SK-N-SH treated with all-trans-retinoic acid at 6 μM for 48 hours (cell line): ENCODE data around the gene HLF.

Experiments
- ATAC-seq: fragments of 200-7000 bp; cut with Tn5 transposase; 3 replicates; pipeline ENCODE4 v1.9.1; 2020; ENCODE audit warnings: mild to moderate bottlenecking, moderate library complexity
- ARNTL ChIP-seq: fragments of 450-650 bp; formaldehyde crosslinking; IDR thresholded peaks from 2 replicates; pipeline ENCODE4 v1.5.0; 2020; ENCODE audit warnings: low read depth, mild to moderate bottlenecking, moderate library complexity, borderline replicate concordance
- BACH2 ChIP-seq: fragments of 250-450 bp; sonication (Bioruptor Pico); IDR thresholded peaks from 2 replicates; pipeline ENCODE4 v1.9.0; 2021; ENCODE audit warnings: mild to moderate bottlenecking, borderline replicate concordance
- CSDC2 ChIP-seq: fragments of 250-450 bp; sonication (Bioruptor Pico); IDR thresholded peaks from 2 replicates; pipeline ENCODE4 v1.5.0; 2020; ENCODE audit warnings: mild to moderate bottlenecking, moderate library complexity
- CSRNP3 ChIP-seq: fragments of 250-450 bp; sonication (Bioruptor Pico); IDR thresholded peaks from 2 replicates; pipeline ENCODE4 v1.5.1; 2021; ENCODE audit warnings: mild to moderate bottlenecking, moderate library complexity
- ESRRG ChIP-seq: fragments of 250-450 bp; sonication (Bioruptor Pico); IDR thresholded peaks from 2 replicates; pipeline ENCODE4 v1.6.1; 2021; ENCODE audit warnings: mild to moderate bottlenecking
- GLIS3 ChIP-seq: fragments of 250-450 bp; sonication (Bioruptor Pico); IDR thresholded peaks from 2 replicates; pipeline ENCODE4 v1.5.0; 2020; ENCODE audit warnings: mild to moderate bottlenecking, moderate library complexity
- ISL1 ChIP-seq: fragments of 250-450 bp; sonication (Bioruptor Pico); IDR thresholded peaks from 2 replicates; pipeline ENCODE4 v2.1.2; 2022; ENCODE audit warnings: mild to moderate bottlenecking, moderate library complexity
- OSR1 ChIP-seq: fragments of 250-450 bp; sonication (Bioruptor Pico); IDR thresholded peaks from 2 replicates; pipeline ENCODE4 v1.8.0; 2022; ENCODE audit warnings: moderate library complexity, mild to moderate bottlenecking, inconsistent platforms
- PATZ1 ChIP-seq: fragments of 250-450 bp; sonication (Bioruptor Pico); IDR thresholded peaks from 2 replicates; pipeline ENCODE4 v1.8.0; 2020; ENCODE audit warnings: mild to moderate bottlenecking, moderate library complexity, borderline replicate concordance
- POU6F1 ChIP-seq: fragments of 250-450 bp; sonication (Bioruptor Pico); IDR thresholded peaks from 2 replicates; pipeline ENCODE4 v1.8.0; 2021; ENCODE audit warnings: low read depth, mild to moderate bottlenecking, moderate library complexity, borderline replicate concordance
- PPARA ChIP-seq: fragments of 250-450 bp; sonication (Bioruptor Pico); IDR thresholded peaks from 2 replicates; pipeline ENCODE4 v1.5.0; 2020; ENCODE audit warnings: mild to moderate bottlenecking, borderline replicate concordance
- RARB ChIP-seq: fragments of 250-450 bp; sonication (Bioruptor Pico); IDR thresholded peaks from 2 replicates; pipeline ENCODE4 v1.8.0; 2021; ENCODE audit warnings: mild to moderate bottlenecking, moderate library complexity
- SNAI2 ChIP-seq: fragments of 250-450 bp; sonication (Bioruptor Pico); IDR thresholded peaks from 2 replicates; pipeline ENCODE4 v1.5.0; 2020; ENCODE audit warnings: mild to moderate bottlenecking, moderate library complexity
- TCF4 ChIP-seq: fragments of 250-450 bp; sonication (Bioruptor Pico); IDR thresholded peaks from 2 replicates; pipeline ENCODE4 v1.8.0; 2021; ENCODE audit warnings: mild to moderate bottlenecking, moderate library complexity, borderline replicate concordance
- TSHZ2 ChIP-seq: fragments of 250-450 bp; sonication (Bioruptor Pico); IDR thresholded peaks from 2 replicates; pipeline ENCODE4 v1.5.0; 2020; ENCODE audit warnings: mild to moderate bottlenecking, moderate library complexity
- ZC3H10 ChIP-seq: fragments of 250-450 bp; sonication (Bioruptor Pico); IDR thresholded peaks from 2 replicates; pipeline ENCODE4 v1.5.1; 2021; ENCODE audit warnings: mild to moderate bottlenecking, moderate library complexity
- ZFP3 ChIP-seq: fragments of 250-450 bp; sonication (Bioruptor Pico); IDR thresholded peaks from 2 replicates; pipeline ENCODE4 v1.5.0; 2020; ENCODE audit warnings: mild to moderate bottlenecking, moderate library complexity
- ZFP30 ChIP-seq: fragments of 450-650 bp; formaldehyde crosslinking; IDR thresholded peaks from 2 replicates; pipeline ENCODE4 v1.5.0; 2022; ENCODE audit warnings: mild to moderate bottlenecking, moderate library complexity
- ZNF565 ChIP-seq: fragments of 450-650 bp; formaldehyde crosslinking; conservative IDR thresholded peaks from 2 replicates; pipeline ENCODE4 v1.5.0; 2020; ENCODE audit warnings: low read depth, mild to moderate bottlenecking, moderate library complexity
- ZNF70 ChIP-seq: fragments of 450-650 bp; formaldehyde crosslinking; IDR thresholded peaks from 2 replicates; pipeline ENCODE4 v1.5.0; 2020; ENCODE audit warnings: mild to moderate bottlenecking, moderate library complexity
- ZNF8 ChIP-seq: fragments of 450-650 bp; formaldehyde crosslinking; IDR thresholded peaks from 2 replicates; pipeline ENCODE4 v1.5.0; 2020; ENCODE audit warnings: mild to moderate bottlenecking, moderate library complexity

HLF gene

GRCh38 chr17:55288356-55289105 is 23.8 kb downstream of the HLF start:
- no peak for ATAC-seq
- no peak for TF ChIP-seq OSR1
- no peak for TF ChIP-seq ZNF70
- no peak for TF ChIP-seq RARB (CRISPR knock-in tag)
- TF ChIP-seq ZNF8 (CRISPR knock-in tag) = no peak
- TF ChIP-seq CSDC2 (CRISPR knock-in tag) = no peak
- no peak for TF ChIP-seq CSRNP3 (CRISPR knock-in tag)
- TF ChIP-seq, all 23 proteins: peak for 0

GRCh38 chr17:55289106-55289446 is 24.3 kb downstream of the HLF start:
- ATAC-seq = no peak
- TF ChIP-seq TSHZ2 (CRISPR knock-in tag) (no peak), GLIS3 (no peak), TCF4 (CRISPR knock-in tag) (no peak), PATZ1 (CRISPR knock-in tag) (no peak), BACH2 (CRISPR knock-in tag) (no peak), ISL1 (no peak), PPARA (CRISPR knock-in tag) (no peak), SNAI2 (CRISPR knock-in tag) (no peak), RARB (CRISPR knock-in tag) (no peak), ZNF8 (CRISPR knock-in tag) (no peak), ESRRG (CRISPR knock-in tag) (no peak), OSR1 (no peak), ARNTL (no peak), ZFP3 (CRISPR knock-in tag) (no peak), POU6F1 (no peak), ZC3H10 (no peak), ZFP30 (CRISPR knock-in tag) (no peak), CSRNP3 (CRISPR knock-in tag) (no peak)
- TF ChIP-seq, all 23 proteins: peak for 0

- TF ChIP-seq ZNF565 (CRISPR knock-in tag) = no peak
- TF ChIP-seq PPARA (CRISPR knock-in tag) = no peak
- no peak for TF ChIP-seq RARB (CRISPR knock-in tag)
- no peak for TF ChIP-seq ZFP3 (CRISPR knock-in tag)
- TF ChIP-seq ZNF8 (CRISPR knock-in tag) = no peak
- no peak for TF ChIP-seq CSRNP3 (CRISPR knock-in tag)
- no peak for TF ChIP-seq ARNTL
- TF ChIP-seq ZC3H10 = no peak
- TF ChIP-seq PATZ1 (CRISPR knock-in tag) = no peak
- TF ChIP-seq POU6F1 = no peak
- no peak for TF ChIP-seq OSR1
- TF ChIP-seq ZNF70 = no peak
- ATAC-seq = no peak
These were observed 25.2 kb downstream of the HLF start for GRCh38 chr17:55289978-55290377.
